Body of pancreas (tissue), 4 donors: ENCODE results near the gene C2orf72. TPM values are rescaled to one million over a fixed set of nuclear protein-coding genes. Genes with fewer than 3 reads are reported as not detected.

Experiments used
- ATAC-seq: fragments of 150-250 bp; one replicate; pipeline ENCODE4 v1.9.1; 2016
- DNase-seq, 4 donors: peaks; one replicate each; pipeline ENCODE4 v3.0.0-alpha.2; 2019
- H3K27ac ChIP-seq, 4 donors: fragments of 200-600 bp; sonication (generic); 1 replicate in 3 of 4; 2 replicates in 1 of 4; pipeline versions ENCODE4 v1.5.1 to v1.6.1; 2016 to 2019; ENCODE audit warnings: mild to moderate bottlenecking in 1 of 4, mixed read lengths in 1 of 4, moderate library complexity in 1 of 4
- H3K27me3 ChIP-seq, 2 donors: fragments of 200-600 bp; sonication (generic); one replicate each; pipeline ENCODE4 v1.6.0; 2016; ENCODE audit warnings: mild to moderate bottlenecking in 1 of 2
- H3K36me3 ChIP-seq, 2 donors: fragments of 200-600 bp; sonication (generic); replicated peaks in 1 of 2; 2 replicates each; pipeline ENCODE4 v1.5.1; 2016; ENCODE audit warnings: low read depth in 2 of 2; ENCODE audit not compliant: insufficient read depth in 1 of 2
- H3K4me1 ChIP-seq: fragments of 200-600 bp; sonication (generic); one replicate; pipeline ENCODE4 v1.6.0; 2016
- H3K4me3 ChIP-seq, 2 donors: fragments of 200-600 bp; sonication (generic); 1 replicate in 1 of 2; 2 replicates in 1 of 2; pipeline ENCODE4 v1.5.1; 2016 to 2019
- H3K9me3 ChIP-seq, 3 donors: fragments of 200-600 bp; sonication (generic); 1 replicate in 2 of 3; 2 replicates in 1 of 3; pipeline ENCODE4 v1.5.1; 2016
- CTCF ChIP-seq, 7 experiments: fragments of 450-650 bp in 4 of 7; fragments of 200-600 bp in 3 of 7; sonication (generic) in 3 of 7; IDR thresholded peaks; one replicate each; pipeline ENCODE4 v1.5.1; 2016 to 2019; ENCODE audit warnings: antibody characterized with exemption in 7 of 7
- POLR2A ChIP-seq, 3 donors: fragments of 450-650 bp; IDR thresholded peaks; one replicate each; pipeline ENCODE4 v1.6.1; 2016; ENCODE audit warnings: antibody characterized with exemption in 3 of 3, mild to moderate bottlenecking in 2 of 3
- WGBS, 2 donors: methylation state at CpG; one replicate each; pipeline ENCODE4 v1.1.5; 2017; 5-methylcytosine and 5-hydroxymethylcytosine counted together
- intact Hi-C: fragments of 100-400 bp; cut with DNase I; formaldehyde crosslinking; loops from one replicate; pipeline ENCODE4 v1.15.1; 2023
- total RNA-seq, 2 donors: library from RNA; depleted of rRNA; stranded (reverse); fragments of >200 nt; gene quantifications; one replicate each; pipeline ENCODE4 v1.1.0, GENCODE V29; 2016

Gene C2orf72
- total RNA-seq, 2 donors from 2014 or later = 14.5 to 52.1 TPM

GRCh38 chr2:231049286-231050017 lies 12.1 kb downstream of the C2orf72 start:
- H3K27ac ChIP-seq = peak overlapping the region; percentile 62 to 88 (median 70)
- 62 to 65% methylated on average over 12 of the region's 12 CpGs for WGBS, 2 donors
- intact Hi-C loops = no loop called here

DNA sequence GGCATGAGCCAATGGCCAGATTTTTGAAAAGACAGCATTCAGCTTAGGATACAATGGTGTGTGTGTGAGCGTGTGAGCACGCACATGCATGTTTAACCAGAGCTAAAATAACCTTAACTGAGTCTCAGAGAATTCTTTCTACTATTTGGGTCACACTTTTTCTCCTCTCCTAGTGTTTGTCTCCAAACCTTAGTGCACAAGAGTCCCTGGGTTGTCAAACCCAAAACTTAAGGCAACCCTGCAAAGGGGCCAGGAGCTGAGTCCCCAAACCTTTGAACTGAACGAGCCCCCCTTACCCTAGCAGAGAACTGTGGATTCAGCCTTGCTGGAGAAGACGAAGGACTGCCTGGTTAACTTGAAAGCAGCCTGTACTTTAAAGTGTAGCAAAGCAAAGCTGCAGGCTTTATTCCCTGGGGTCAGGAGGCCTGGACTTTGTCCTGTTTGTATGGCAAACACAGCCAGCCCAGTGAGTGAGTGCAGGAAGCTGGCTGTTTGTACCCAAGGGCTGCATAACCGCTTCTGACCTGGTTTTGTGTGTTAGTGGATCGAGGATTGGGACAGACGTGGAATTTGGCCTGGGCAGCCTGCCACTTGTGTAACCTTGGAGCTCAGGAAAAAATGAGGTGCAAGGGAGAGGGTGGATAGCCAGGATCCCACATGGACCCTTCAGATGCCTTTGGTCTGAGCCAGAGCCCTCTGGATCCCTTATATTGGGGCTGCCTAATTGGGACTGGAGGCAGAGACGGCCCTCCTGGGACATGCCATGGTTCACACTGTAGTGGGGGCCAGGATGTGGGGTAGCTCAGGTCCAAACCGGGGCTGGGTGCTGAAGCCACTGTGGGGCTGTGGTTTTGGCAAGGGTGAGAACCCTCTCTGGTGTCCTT lies 12.9 kb downstream of the C2orf72 start:
- Histone ChIP-seq H3K4me3 (no peak overlapping the region), H3K27me3 (no peaks in the 10 kb centered on the region), H3K36me3 (no peaks in the 10 kb centered on the region), H3K27ac (peak overlapping the region; percentile 62 to 88 (median 70)), H3K9me3 (no peaks in the 10 kb centered on the region), H3K4me1 (peaks cover 58% of the 10 kb centered on the region)
- intact Hi-C loops = no loop called here
- peak; percentile 86 to 93 (median 92) for DNase-seq
- TF ChIP-seq POLR2A (IDR thresholded peaks at IDR 0.05) = peak; percentile 8 to 52 (median 50)
- TF ChIP-seq CTCF (IDR thresholded peaks at IDR 0.05) = peak in 1 of 7 experiments; percentile 13
- peak; percentile 86 for ATAC-seq
- WGBS, 2 donors = 4 to 13% methylated on average over 4 to 9 of the region's 9 CpGs

More at GRCh38 chr2:231049286-231050017, 12.1 kb downstream of the C2orf72 start:
- no peaks in the 10 kb centered on the region for H3K27me3 ChIP-seq
- no peaks in the 10 kb centered on the region for H3K36me3 ChIP-seq
- DNase-seq = no peak
- peaks cover 58% of the 10 kb centered on the region for H3K4me1 ChIP-seq
- TF ChIP-seq POLR2A (IDR thresholded peaks at IDR 0.05) (no peak), CTCF (IDR thresholded peaks at IDR 0.05) (no peak)
- H3K9me3 ChIP-seq = no peaks in the 10 kb centered on the region
- no peak for ATAC-seq
- H3K4me3 ChIP-seq = no peak overlapping the region

DNA sequence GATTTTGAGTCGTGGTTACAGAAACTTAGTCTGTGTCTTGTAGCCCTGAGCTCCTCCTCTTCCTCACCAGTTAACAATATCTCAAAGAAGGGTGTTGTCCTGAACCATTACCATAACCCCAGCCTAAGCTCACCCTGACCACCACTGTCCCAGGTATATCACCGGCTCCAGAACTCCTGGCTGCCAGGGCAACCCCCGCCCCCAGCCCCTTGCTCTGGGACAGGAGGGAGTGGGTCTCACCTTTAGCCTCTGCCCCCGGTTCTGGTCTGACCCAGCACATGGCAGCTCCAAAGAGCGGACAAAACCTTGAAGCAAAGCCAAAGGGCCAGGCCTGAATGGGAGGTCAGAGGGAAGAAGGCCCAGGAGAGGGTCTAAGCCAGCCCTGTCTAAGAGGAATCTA lies 13.8 kb downstream of the C2orf72 start:
- H3K27ac ChIP-seq = peak overlapping the region; percentile 62 to 88 (median 70)
- TF ChIP-seq POLR2A (IDR thresholded peaks at IDR 0.05) = no peak
- TF ChIP-seq CTCF (IDR thresholded peaks at IDR 0.05) = no peak
- no peak for DNase-seq
- H3K27me3 ChIP-seq = no peaks in the 10 kb centered on the region
- H3K9me3 ChIP-seq = no peaks in the 10 kb centered on the region
- H3K4me1 ChIP-seq = peaks cover 59% of the 10 kb centered on the region
- ATAC-seq = no peak
- intact Hi-C loops = no loop called here
- WGBS, 2 donors = 47 to 48% methylated on average over 5 of the region's 5 CpGs
- H3K36me3 ChIP-seq = no peaks in the 10 kb centered on the region
- no peak overlapping the region for H3K4me3 ChIP-seq

DNA sequence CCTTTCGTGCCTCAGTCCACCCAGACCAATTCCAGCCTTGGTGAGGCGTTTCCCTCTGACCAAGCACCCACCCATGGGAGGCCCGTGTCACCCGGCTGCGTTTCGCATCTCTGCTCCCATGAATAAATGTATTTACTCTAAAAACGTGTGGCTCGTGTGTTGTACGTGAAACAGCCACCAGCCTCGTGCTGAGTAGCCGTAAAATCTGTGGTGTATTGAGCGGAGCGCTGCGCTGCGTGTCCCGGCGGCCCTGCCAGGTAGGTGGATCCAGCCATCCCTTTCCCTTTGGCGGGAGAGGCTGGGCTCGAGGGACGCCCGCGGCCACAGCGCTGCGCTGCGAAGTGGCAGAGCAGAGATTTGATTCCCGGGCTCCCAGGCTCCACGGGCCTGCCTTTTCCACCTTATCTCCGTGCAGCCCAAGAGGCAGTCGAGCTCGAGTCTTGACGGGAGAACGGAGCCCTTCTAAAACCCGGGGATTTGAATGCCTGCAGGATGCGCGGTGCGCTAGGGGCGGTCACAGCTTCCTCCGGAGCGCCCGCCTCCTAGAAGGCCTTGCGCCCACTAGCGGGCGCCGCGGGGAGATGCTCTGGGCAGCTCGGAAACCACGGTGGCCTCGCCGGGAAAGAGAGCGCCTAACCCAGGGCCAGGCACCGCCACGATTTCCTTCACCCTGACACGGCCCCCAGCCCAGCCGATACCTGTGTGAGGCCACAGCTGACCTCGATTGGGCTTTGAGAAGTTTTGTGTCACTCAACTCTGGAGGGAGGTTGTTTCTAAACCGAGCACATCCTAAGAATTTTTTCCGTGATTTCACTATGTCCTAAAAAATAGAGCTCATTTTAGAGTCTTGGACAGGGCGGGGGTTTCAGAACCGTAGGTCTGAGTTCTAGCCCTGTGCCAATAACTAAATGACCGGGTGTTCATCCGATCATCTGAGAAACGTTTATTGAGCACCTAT lies 15.4 kb downstream of the C2orf72 start:
- ATAC-seq (peak; percentile 61), DNase-seq (peak; percentile 82 to 86 (median 83))
- H3K4me3 ChIP-seq = peak overlapping the region in 1 of 2 donors; percentile 17
- TF ChIP-seq CTCF (IDR thresholded peaks at IDR 0.05) (peak; percentile 91 to 94 (median 93)), POLR2A (IDR thresholded peaks at IDR 0.05) (peak in 2 of 3 donors; percentile 20 to 39)
- intact Hi-C loops = no loop called here
- no peaks in the 10 kb centered on the region for H3K9me3 ChIP-seq
- H3K27me3 ChIP-seq = no peaks in the 10 kb centered on the region
- 4 to 15% methylated on average over 18 to 61 of the region's 62 CpGs for WGBS, 2 donors
- no peaks in the 10 kb centered on the region for H3K36me3 ChIP-seq
- peak overlapping the region; percentile 32 to 88 (median 44) for H3K27ac ChIP-seq
- peaks cover 57% of the 10 kb centered on the region for H3K4me1 ChIP-seq
